Glomerular endothelial cell (primary cell): ENCODE measurements around the gene SLC12A4. TPM values are rescaled to one million over a fixed set of nuclear protein-coding genes. Genes with fewer than 3 reads are reported as not detected.

Experiments used
- DNase-seq: peaks from one replicate; pipeline ENCODE4 v3.0.0-alpha.2; 2011; ENCODE audit warnings: low read depth, low spot score; ENCODE audit errors: extremely low read depth
- total RNA-seq: library from RNA; depleted of rRNA; stranded (reverse); fragments of >200 nt; gene quantifications from 2 replicates; pipeline ENCODE4 v1.2.3, GENCODE V29; 2015

Gene SLC12A4
- total RNA-seq, 1 donor from 2014 or later = 99.8 TPM

DNA sequence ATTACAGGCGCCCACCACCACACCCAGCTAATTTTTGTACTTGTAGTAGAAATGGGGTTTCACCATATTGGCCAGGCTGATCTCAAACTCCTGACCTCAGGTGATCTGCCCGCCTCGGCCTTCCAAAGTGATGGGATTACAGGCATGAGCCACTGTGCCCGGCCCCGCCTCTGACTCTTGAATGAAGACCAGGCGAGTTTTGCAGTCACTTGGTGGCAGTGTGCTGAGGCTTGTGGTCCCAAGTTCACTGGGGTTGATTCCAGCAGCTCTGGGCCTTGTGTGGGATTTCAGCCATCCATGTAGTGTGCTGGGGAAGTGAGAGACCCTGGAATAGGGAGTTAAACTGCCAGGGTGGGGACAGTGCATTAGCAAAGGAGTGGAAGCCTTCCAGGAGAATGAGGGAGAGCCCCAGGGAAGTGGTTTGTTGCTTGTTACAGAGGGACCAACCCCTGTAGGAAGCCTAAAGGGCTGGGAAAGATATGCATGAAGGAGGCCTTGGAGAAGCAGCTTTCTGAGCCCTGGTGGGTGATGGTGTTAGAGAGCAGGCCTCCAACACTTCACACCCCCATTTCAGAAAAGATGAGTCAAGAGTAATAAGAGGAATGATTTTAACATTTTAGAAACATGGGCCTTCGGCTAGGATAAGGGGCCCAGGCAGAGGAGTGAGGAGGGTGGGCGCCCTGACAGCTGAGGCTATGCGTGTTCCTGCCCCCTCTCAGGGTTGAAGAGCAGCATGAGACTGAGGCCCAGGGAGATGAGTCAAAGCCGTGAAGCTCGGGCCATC lies 60.8 kb downstream of the SLC12A4 start:
- DNase-seq = no peak

DNA sequence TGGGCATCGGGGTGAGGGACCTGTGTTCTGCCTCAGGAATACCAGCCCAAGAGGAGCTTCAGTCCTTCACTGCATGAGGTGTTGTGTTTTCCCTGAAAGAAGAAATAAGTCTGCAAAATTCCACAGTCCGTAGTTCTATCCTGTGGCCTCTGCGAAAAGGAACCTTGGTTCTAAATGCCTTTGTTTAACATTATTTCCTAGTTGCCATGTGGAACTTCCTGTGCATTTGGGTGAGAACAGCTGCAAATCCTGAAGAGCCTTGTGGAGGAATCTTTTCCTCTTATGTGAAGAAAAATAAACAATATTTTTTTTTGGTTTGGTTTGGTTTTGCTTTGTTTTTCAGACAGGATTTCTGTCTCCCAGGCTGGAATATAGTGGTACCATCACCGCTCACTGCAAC lies 65.6 kb downstream of the SLC12A4 start:
- DNase-seq = peak; percentile 80

DNA sequence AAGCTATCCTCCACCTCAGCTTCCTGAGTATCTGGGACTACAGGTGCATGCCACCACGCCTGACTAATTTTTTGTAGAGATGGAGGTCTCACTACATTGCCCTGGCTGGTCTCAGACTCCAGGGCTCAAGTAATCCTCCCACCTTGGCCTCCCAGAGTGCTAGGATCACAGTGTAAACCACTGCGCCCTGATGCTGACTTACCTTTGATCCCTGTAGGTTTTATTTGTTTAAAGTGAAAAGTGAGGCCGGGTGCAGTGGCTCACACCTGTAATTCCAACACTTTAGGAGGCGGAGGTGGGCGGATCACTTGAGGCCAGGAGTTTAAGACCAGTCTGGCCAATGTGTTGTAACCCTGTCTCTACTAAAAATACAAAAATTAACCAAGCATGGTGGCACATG lies 66.7 kb downstream of the SLC12A4 start:
- DNase-seq = no peak

DNA sequence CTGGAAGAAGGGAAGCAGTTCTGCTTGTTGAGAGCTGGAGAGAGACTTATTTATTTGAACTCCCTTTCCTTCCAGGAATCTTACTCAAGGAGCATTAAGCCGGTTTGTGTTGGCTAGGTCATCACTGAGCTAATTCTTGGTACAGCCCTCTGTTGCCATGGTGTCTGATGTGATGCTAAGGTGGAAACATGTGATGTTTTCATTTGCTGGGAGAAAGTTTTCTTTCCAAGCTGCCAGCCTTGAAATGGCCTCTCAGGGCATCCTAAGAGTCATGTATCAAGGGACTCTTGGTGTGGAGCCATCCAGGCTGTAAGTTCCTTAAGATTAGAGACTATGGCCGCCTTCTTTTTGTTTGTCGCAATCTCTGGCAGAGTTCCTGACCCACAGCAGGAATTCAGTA lies 71.2 kb downstream of the SLC12A4 start:
- DNase-seq = no peak

DNA sequence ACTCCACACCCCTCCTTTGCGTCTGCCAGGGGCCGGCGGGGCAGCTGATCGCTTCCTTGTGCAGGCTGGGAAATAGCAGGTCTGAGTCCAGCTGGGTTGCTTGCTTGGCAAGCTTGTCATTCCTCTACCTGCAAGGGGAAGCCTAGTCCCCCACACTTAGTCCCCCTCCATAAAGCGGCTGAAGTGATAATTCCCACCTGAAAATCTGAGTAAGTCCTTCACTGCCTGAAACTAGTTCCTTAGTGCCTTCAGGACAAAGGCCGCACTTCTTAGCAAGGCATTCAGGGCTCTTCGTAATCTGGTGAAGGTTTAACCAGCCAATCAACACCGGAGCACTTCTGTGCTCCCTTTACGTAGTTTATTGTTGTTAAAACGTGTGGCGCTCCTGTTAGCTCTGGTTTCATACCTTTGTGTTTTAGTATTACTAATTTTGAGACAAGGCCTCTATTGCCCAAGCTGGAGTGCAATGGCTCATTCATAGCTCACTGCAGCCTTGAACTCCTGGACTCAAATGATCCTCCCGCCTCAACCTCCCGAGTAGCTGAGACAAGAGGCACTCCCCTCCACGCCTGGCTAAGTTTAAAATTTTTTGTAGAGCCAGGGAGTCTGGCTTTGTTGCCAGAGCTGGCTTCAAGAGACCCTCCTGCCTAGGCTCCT lies 74.6 kb downstream of the SLC12A4 start:
- no peak for DNase-seq

Other genes with a start within 250 kb of the SLC12A4 start
- 31.5 and 35.7 TPM in 2 replicates for gene GFOD2, start 249.3 kb downstream of the SLC12A4 start, total RNA-seq
- gene RANBP10, start 162.1 kb downstream of the SLC12A4 start, total RNA-seq = 9.2 and 15.5 TPM in 2 replicates
- gene TSNAXIP1, start 161.7 kb downstream of the SLC12A4 start, total RNA-seq = 0.39 and 0.88 TPM in 2 replicates
- 30.8 and 36.8 TPM in 2 replicates for gene THAP11, start 126.3 kb downstream of the SLC12A4 start, total RNA-seq
- gene NUTF2, start 121.7 kb downstream of the SLC12A4 start, total RNA-seq = 253 and 269 TPM in 2 replicates
- 46.0 and 48.5 TPM in 2 replicates for gene CENPT, start 120.9 kb downstream of the SLC12A4 start, total RNA-seq
- gene EDC4, start 95.6 kb downstream of the SLC12A4 start, total RNA-seq = 73.3 and 75.7 TPM in 2 replicates
- 0.76 and 1.3 TPM in 2 replicates for gene NRN1L, start 83.8 kb downstream of the SLC12A4 start, total RNA-seq
- gene PSKH1, start 75.4 kb downstream of the SLC12A4 start, total RNA-seq = 22.4 and 36.7 TPM in 2 replicates
- gene CTRL, start 36.8 kb downstream of the SLC12A4 start, total RNA-seq = 0.12 and 0.34 TPM in 2 replicates
- gene PSMB10, start 31.8 kb downstream of the SLC12A4 start, total RNA-seq = 70.6 and 77.1 TPM in 2 replicates
- 8.0 and 20.0 TPM in 2 replicates for gene LCAT, start 24.5 kb downstream of the SLC12A4 start, total RNA-seq
- gene DPEP3, start 11.9 kb upstream of the SLC12A4 start, total RNA-seq = not detected in 2 replicates
- gene DPEP2, start 30.8 kb upstream of the SLC12A4 start, total RNA-seq = 0.23 TPM in 1 of 2 replicates, not detected in the other
- gene DPEP2NB, start 47.3 kb upstream of the SLC12A4 start, total RNA-seq = not detected in 2 replicates
- 5.3 and 7.5 TPM in 2 replicates for gene DDX28, start 54.6 kb upstream of the SLC12A4 start, total RNA-seq
- gene DUS2, start 54.6 kb upstream of the SLC12A4 start, total RNA-seq = 10.9 and 12.4 TPM in 2 replicates
- 17.1 and 22.8 TPM in 2 replicates for gene NFATC3, start 116.7 kb upstream of the SLC12A4 start, total RNA-seq